ENCODE measurements around the gene CRY2.
"Not testable (repeated sequence)": the region's sequence is repeated elsewhere in the genome, so short reads cannot be mapped to it uniquely, and the experiment has no call there.

Gene CRY2

GRCh38 chr11:45846974-45847910 is at the start of gene CRY2:
TSS of gene CRY2 (plus strand) at chr11:45847475. CDS start at chr11:45847491, 16 bp downstream.
- peak; percentile 93 for DNase-seq

GRCh38 chr11:45798793-45799441 is 48.4 kb upstream of the CRY2 start:
- DNase-seq: no peak

- no peak for DNase-seq
Observed at GRCh38 chr11:45799562-45799961, 47.7 kb upstream of the CRY2 start.

- no peak for DNase-seq
Observed at GRCh38 chr11:45800261-45800660, 47.0 kb upstream of the CRY2 start.

- DNase-seq: no peak
Observed at GRCh38 chr11:45801723-45802315, 45.5 kb upstream of the CRY2 start.

- no peak for DNase-seq
Observed at GRCh38 chr11:45802531-45803317, 44.6 kb upstream of the CRY2 start.

- DNase-seq: peak; percentile 48
Observed at GRCh38 chr11:45803971-45804760, 43.1 kb upstream of the CRY2 start.

GRCh38 chr11:45804761-45805304 is 42.4 kb upstream of the CRY2 start, which contains the start of gene SLC35C1:
TSS of gene SLC35C1 (plus strand) at chr11:45805149. CDS start at chr11:45805802, 653 bp downstream.
- DNase-seq: peak; percentile 94

- no peak for DNase-seq
Observed at GRCh38 chr11:45805305-45806071, 41.8 kb upstream of the CRY2 start.

- DNase-seq: no peak
Observed at GRCh38 chr11:45806072-45806933, 41.0 kb upstream of the CRY2 start.

GRCh38 chr11:45806937-45807791 is 40.1 kb upstream of the CRY2 start:
- DNase-seq: no peak

- DNase-seq: no peak
Observed at GRCh38 chr11:45807792-45808238, 39.5 kb upstream of the CRY2 start.

- not testable (repeated sequence) for DNase-seq
Observed at GRCh38 chr11:45808427-45808826, 38.8 kb upstream of the CRY2 start.

- no peak for DNase-seq
Observed at GRCh38 chr11:45809456-45810395, 37.5 kb upstream of the CRY2 start.

- no peak for DNase-seq
Observed at GRCh38 chr11:45810431-45811108, 36.7 kb upstream of the CRY2 start.

GRCh38 chr11:45811109-45811435 is 36.2 kb upstream of the CRY2 start:
- no peak for DNase-seq
